Thyroid gland (tissue), 4 donors: ENCODE results near the gene C12orf43. TPM values are rescaled to one million over a fixed set of nuclear protein-coding genes. Genes with fewer than 3 reads are reported as not detected.
"Not testable (repeated sequence)": the region's sequence is repeated elsewhere in the genome, so short reads cannot be mapped to it uniquely, and the experiment has no call there.

Experiments used
- DNase-seq, 2 donors: peaks; one replicate each; pipeline ENCODE4 v3.0.0-alpha.2; 2019
- H3K27ac ChIP-seq, 3 donors: fragments of 200-600 bp; sonication (generic); 1 replicate in 2 of 3; 2 replicates in 1 of 3; pipeline ENCODE4 v1.5.1; 2016 to 2019; ENCODE audit warnings: mild to moderate bottlenecking in 1 of 3, moderate library complexity in 1 of 3
- H3K27me3 ChIP-seq: fragments of 200-600 bp; sonication (generic); one replicate; pipeline ENCODE4 v1.5.1; 2019
- H3K36me3 ChIP-seq, 2 donors: fragments of 200-600 bp; sonication (generic); one replicate each; pipeline ENCODE4 v1.5.1; 2016 to 2019
- H3K4me1 ChIP-seq, 2 donors: fragments of 200-600 bp; sonication (generic); one replicate each; pipeline ENCODE4 v1.5.1; 2017 to 2019
- H3K4me3 ChIP-seq, 3 donors: fragments of 200-600 bp; sonication (generic); replicated peaks in 1 of 3; 1 replicate in 2 of 3; 2 replicates in 1 of 3; pipeline ENCODE4 v1.5.1; 2016; ENCODE audit warnings: mild to moderate bottlenecking in 1 of 3
- H3K9me3 ChIP-seq: fragments of 200-600 bp; sonication (generic); one replicate; pipeline ENCODE4 v1.5.1; 2017
- CTCF ChIP-seq, 6 experiments: fragments of 200-600 bp in 3 of 6; fragments of 450-650 bp in 3 of 6; sonication (generic) in 3 of 6; IDR thresholded peaks; one replicate each; pipeline ENCODE4 v1.5.1; 2016 to 2019; ENCODE audit warnings: antibody characterized with exemption in 6 of 6, mild to moderate bottlenecking in 2 of 6, inconsistent platforms in 1 of 6, moderate library complexity in 1 of 6
- POLR2A ChIP-seq, 2 donors: fragments of 450-650 bp; IDR thresholded peaks; one replicate each; pipeline ENCODE4 v1.6.1; 2017; ENCODE audit warnings: antibody characterized with exemption in 2 of 2, mild to moderate bottlenecking in 2 of 2, moderate library complexity in 1 of 2
- WGBS, 2 donors: methylation state at CpG; one replicate each; pipeline ENCODE4 v1.1.5; 2017; 5-methylcytosine and 5-hydroxymethylcytosine counted together
- intact Hi-C: fragments of 100-400 bp; cut with DNase I; formaldehyde crosslinking; loops from one replicate; pipeline ENCODE4 v1.15.1; 2023
- total RNA-seq, 4 donors: library from RNA; depleted of rRNA; stranded (reverse); fragments of >200 nt; gene quantifications; one replicate each; pipeline ENCODE4 v1.2.3, GENCODE V29; 2016

Gene C12orf43
- total RNA-seq, 4 donors from 2014 or later = 11.3 to 15.8 (median 13.0) TPM

DNA sequence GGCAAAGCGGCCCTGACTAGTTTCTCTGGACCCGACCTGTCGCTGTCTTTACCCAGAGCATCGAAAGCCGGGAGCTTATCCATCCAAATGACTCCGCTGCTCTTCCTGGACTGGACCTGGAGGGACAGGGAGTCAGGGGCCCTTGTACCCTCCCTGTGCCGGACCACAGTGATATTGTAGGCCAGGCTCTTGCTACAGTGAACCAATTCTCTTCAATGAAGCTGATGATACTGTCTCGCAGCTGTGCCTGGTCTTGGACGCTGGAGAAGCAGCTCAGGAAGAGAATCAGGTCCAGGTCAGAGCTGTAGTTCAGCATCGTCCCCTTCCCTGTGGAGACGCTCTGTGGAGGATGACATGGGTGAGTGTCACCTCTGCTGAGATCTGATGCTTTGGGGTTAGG, 37.4 kb upstream of the C12orf43 start:
- Histone ChIP-seq H3K9me3 (no peaks in the 10 kb centered on the region), H3K4me3 (no peak overlapping the region), H3K27me3 (no peaks in the 10 kb centered on the region), H3K36me3 (no peaks in the 10 kb centered on the region), H3K27ac (no peak overlapping the region), H3K4me1 (no peaks in the 10 kb centered on the region)
- intact Hi-C loops = no loop called here
- no peak for TF ChIP-seq CTCF (IDR thresholded peaks at IDR 0.05)
- TF ChIP-seq POLR2A (IDR thresholded peaks at IDR 0.05) = no peak
- WGBS, 2 donors = 91 to 97% methylated on average over 9 to 11 of the region's 11 CpGs
- DNase-seq = no peak

GRCh38 chr12:121050725-121051124, 34.4 kb upstream of the C12orf43 start:
- intact Hi-C loops = no loop called here
- Histone ChIP-seq H3K9me3 (no peaks in the 10 kb centered on the region), H3K4me3 (no peak overlapping the region), H3K27ac (no peak overlapping the region), H3K36me3 (no peaks in the 10 kb centered on the region), H3K4me1 (no peaks in the 10 kb centered on the region), H3K27me3 (no peaks in the 10 kb centered on the region)
- no peak for DNase-seq
- TF ChIP-seq CTCF (IDR thresholded peaks at IDR 0.05) (no peak), POLR2A (IDR thresholded peaks at IDR 0.05) (no peak)
- WGBS, 2 donors = 58 to 68% methylated on average over 2 of the region's 2 CpGs

- Histone ChIP-seq H3K36me3 (no peaks in the 10 kb centered on the region), H3K27ac (no peak overlapping the region), H3K9me3 (no peaks in the 10 kb centered on the region), H3K4me1 (no peaks in the 10 kb centered on the region), H3K4me3 (no peak overlapping the region), H3K27me3 (no peaks in the 10 kb centered on the region)
- TF ChIP-seq CTCF (IDR thresholded peaks at IDR 0.05) = no peak
- TF ChIP-seq POLR2A (IDR thresholded peaks at IDR 0.05) = no peak
- DNase-seq = no peak
- intact Hi-C loops = no loop called here
- 71 to 85% methylated on average over 7 of the region's 7 CpGs for WGBS, 2 donors
Observed at GRCh38 chr12:121048442-121048841, 32.2 kb upstream of the C12orf43 start.

DNA sequence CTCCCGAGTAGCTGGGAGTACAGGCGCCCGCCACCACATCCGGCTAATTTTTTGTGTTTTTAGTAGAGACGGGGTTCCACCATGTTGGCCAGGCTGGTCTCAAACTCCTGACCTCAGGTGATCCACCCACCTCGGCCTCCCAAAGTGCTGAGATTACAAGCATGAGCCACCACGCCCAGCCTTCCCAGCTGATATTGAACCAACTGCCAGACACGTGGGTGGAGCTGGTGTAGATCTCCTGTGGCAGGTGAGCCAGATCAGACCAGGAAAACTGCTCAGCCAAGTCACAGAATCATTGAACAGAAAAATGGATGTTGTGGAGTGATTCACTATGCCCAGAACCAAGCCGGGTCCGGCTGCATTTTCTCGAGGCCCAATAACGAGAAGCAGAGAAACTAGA, 31.1 kb upstream of the C12orf43 start:
- H3K27ac ChIP-seq, intact Hi-C loops, H3K27me3 ChIP-seq, DNase-seq, H3K4me1 ChIP-seq, H3K36me3 ChIP-seq, H3K4me3 ChIP-seq, H3K9me3 ChIP-seq: not testable (repeated sequence)
- WGBS, 2 donors = 89% methylated on average over 12 of the region's 12 CpGs

- 74 to 85% methylated on average over 4 of the region's 4 CpGs for WGBS, 2 donors
- DNase-seq = no peak
- no peak overlapping the region for H3K4me3 ChIP-seq
- no peaks in the 10 kb centered on the region for H3K36me3 ChIP-seq
- H3K4me1 ChIP-seq = peaks cover 0 to 10% of the 10 kb centered on the region in 2 donors
- H3K27me3 ChIP-seq = no peaks in the 10 kb centered on the region
- TF ChIP-seq CTCF (IDR thresholded peaks at IDR 0.05) (no peak), POLR2A (IDR thresholded peaks at IDR 0.05) (no peak)
- no peaks in the 10 kb centered on the region for H3K9me3 ChIP-seq
- H3K27ac ChIP-seq = no peak overlapping the region
- intact Hi-C loops = no loop called here
Observed at GRCh38 chr12:121043067-121043466, 26.8 kb upstream of the C12orf43 start.
